Head of caudate nucleus (tissue), 42 donors: ENCODE data around the gene KNCN.

Experiments
- DNase-seq, 42 donors: peaks; one replicate each; pipeline versions ENCODE4 v3.0.0 to v3.0.0-alpha.2; 2020 to 2021; ENCODE audit warnings: mixed read lengths in 7 of 42
- intact Hi-C: fragments of 100-400 bp; cut with DNase I; formaldehyde crosslinking; loops from one replicate; pipeline ENCODE4 v1.15.0; 2022

The KNCN gene

GRCh38 chr1:46551597-46552095 is at the start of gene KNCN:
Gene KNCN (minus strand): TSS chr1:46551647. CDS start chr1:46551215, 432 bp downstream.
- intact Hi-C loops = no loop called here

GRCh38 chr1:46599059-46599970 is 47.9 kb upstream of the KNCN start:
- intact Hi-C loops = no loop called here
- DNase-seq = no peak

More at GRCh38 chr1:46551597-46552095, at the start of gene KNCN:
- DNase-seq = no peak

- intact Hi-C loops = no loop called here
- DNase-seq = no peak
Measured at GRCh38 chr1:46596846-46597245, 45.4 kb upstream of the KNCN start.

GRCh38 chr1:46596036-46596435 is 44.6 kb upstream of the KNCN start:
- intact Hi-C loops = no loop called here
- DNase-seq = no peak

- peak in 20 of 42 donors; percentile 31 to 68 (median 52) for DNase-seq
- intact Hi-C loops = no loop called here
Measured at GRCh38 chr1:46595127-46595526, 43.7 kb upstream of the KNCN start.

GRCh38 chr1:46594063-46594462 is 42.6 kb upstream of the KNCN start:
- intact Hi-C loops = no loop called here
- DNase-seq = no peak

- no peak for DNase-seq
- intact Hi-C loops = no loop called here
Measured at GRCh38 chr1:46592823-46593222, 41.4 kb upstream of the KNCN start.

- intact Hi-C loops = no loop called here
- DNase-seq = no peak
Measured at GRCh38 chr1:46589529-46589928, 38.1 kb upstream of the KNCN start.

GRCh38 chr1:46587069-46587468 is 35.6 kb upstream of the KNCN start:
- intact Hi-C loops = no loop called here
- peak in 30 of 42 donors; percentile 18 to 67 (median 44) for DNase-seq

- DNase-seq = peak in 5 of 42 donors; percentile 26 to 60 (median 33)
- intact Hi-C loops = no loop called here
Measured at GRCh38 chr1:46585312-46585938, 34.0 kb upstream of the KNCN start.

GRCh38 chr1:46583494-46583893 is 32.0 kb upstream of the KNCN start:
- intact Hi-C loops = no loop called here
- DNase-seq = no peak

- intact Hi-C loops = no loop called here
- peak in 3 of 42 donors; percentile 36 to 50 (median 37) for DNase-seq
Measured at GRCh38 chr1:46582972-46583371, 31.5 kb upstream of the KNCN start.

GRCh38 chr1:46581681-46582455 is 30.4 kb upstream of the KNCN start:
- no peak for DNase-seq
- intact Hi-C loops = no loop called here

GRCh38 chr1:46580140-46580903 is 28.9 kb upstream of the KNCN start:
- intact Hi-C loops = no loop called here
- no peak for DNase-seq

GRCh38 chr1:46577671-46578070 is 26.2 kb upstream of the KNCN start:
- intact Hi-C loops = no loop called here
- DNase-seq = no peak

GRCh38 chr1:46576596-46576995 is 25.1 kb upstream of the KNCN start:
- intact Hi-C loops = no loop called here
- peak in 7 of 42 donors; percentile 7 to 57 (median 28) for DNase-seq

- intact Hi-C loops = no loop called here
- no peak for DNase-seq
Measured at GRCh38 chr1:46575778-46576177, 24.3 kb upstream of the KNCN start.

GRCh38 chr1:46575300-46575699 is 23.9 kb upstream of the KNCN start:
- no peak for DNase-seq
- intact Hi-C loops = no loop called here
